ENCODE results near the gene PRPH.

Gene PRPH

DNA sequence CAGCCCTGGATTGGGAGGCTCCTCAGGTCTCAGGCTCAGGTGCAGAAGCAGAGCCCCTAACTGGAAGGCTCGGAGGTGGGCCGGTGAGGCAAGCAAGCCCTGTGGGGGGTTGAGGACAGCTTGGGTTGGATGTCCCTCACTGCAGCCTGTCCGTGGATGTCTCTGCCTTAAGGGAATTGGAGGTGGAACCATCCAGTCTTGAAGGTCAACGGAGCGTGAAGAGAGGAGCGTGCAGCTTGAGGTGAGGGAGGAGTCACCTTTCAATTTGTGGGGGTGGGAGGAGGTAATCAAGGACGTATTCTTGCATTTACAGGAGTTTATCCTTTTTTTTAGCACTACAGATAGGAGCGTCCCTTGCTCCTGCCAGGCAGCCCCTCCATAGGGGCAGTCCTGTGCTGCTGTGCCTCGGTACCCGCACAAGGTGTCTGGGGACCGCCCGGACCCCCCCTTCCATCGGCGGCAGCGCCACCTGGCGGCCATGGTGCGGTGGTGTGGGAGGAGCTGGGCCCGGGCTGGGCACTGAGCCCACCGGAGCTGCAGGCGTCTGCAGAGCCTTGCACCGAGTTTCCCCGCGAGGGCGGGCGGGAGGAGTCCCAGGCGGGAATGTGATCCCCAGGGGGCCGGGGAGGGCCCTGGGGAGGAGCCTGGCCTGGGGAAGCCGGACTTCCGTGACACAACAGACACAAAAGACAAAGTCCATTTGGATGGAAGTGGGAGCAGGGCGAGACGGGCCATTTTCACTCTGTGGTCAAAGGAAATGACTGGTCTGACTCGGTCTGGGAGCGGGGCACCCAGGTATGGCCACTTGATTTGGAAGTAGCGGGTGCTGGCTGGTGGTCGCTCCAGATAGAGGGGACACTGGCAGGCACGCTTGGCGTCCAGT, 52.6 kb downstream of the PRPH start:
- DNase-seq, result peak; percentile 80

Data from NCI-H526 treated with DMSO at 0.1 percent for 48 hours (cell line).